Measurements from ENCODE around the gene ESRRB.

The ESRRB gene

DNA sequence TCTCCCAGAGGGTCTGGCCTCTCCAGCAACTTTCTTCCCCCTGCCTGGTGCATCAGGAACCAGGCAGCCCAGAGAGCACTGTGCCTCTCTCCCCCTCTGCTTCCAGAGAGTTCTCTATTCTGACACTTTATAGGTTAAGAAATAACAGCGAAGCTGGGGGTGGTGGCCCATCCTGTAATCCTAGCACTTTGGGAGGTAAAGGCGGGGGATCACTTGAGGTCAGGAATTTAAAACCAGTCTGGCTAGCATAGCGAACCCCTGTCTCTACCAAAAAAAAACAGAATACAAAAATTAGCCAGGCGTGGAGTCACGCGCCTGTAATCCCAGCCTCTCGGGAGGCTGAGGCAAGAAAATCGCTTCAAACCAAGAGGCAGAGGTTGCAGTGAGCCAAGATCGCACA, 58.3 kb downstream of the ESRRB start:
- Histone ChIP-seq H3K36me3 (no peaks in the 10 kb centered on the region), H3K4me3 (ENCODE audit: low read depth in 1 of 2, low read length in 1 of 2) (no peak overlapping the region), H3K9me3 (no peaks in the 10 kb centered on the region), H3K27ac (no peak overlapping the region), H3K4me1 (ENCODE audit: control insufficient read depth in 1 of 2, insufficient read depth in 1 of 2, low read depth in 1 of 2, low read length in 1 of 2) (no peaks in the 10 kb centered on the region), H3K27me3 (peaks cover 3% of the 10 kb centered on the region)
- TF ChIP-seq, protein P1, sequence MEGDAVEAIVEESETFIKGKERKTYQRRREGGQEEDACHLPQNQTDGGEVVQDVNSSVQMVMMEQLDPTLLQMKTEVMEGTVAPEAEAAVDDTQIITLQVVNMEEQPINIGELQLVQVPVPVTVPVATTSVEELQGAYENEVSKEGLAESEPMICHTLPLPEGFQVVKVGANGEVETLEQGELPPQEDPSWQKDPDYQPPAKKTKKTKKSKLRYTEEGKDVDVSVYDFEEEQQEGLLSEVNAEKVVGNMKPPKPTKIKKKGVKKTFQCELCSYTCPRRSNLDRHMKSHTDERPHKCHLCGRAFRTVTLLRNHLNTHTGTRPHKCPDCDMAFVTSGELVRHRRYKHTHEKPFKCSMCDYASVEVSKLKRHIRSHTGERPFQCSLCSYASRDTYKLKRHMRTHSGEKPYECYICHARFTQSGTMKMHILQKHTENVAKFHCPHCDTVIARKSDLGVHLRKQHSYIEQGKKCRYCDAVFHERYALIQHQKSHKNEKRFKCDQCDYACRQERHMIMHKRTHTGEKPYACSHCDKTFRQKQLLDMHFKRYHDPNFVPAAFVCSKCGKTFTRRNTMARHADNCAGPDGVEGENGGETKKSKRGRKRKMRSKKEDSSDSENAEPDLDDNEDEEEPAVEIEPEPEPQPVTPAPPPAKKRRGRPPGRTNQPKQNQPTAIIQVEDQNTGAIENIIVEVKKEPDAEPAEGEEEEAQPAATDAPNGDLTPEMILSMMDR (IDR thresholded peaks at IDR 0.05), result no peak

DNA sequence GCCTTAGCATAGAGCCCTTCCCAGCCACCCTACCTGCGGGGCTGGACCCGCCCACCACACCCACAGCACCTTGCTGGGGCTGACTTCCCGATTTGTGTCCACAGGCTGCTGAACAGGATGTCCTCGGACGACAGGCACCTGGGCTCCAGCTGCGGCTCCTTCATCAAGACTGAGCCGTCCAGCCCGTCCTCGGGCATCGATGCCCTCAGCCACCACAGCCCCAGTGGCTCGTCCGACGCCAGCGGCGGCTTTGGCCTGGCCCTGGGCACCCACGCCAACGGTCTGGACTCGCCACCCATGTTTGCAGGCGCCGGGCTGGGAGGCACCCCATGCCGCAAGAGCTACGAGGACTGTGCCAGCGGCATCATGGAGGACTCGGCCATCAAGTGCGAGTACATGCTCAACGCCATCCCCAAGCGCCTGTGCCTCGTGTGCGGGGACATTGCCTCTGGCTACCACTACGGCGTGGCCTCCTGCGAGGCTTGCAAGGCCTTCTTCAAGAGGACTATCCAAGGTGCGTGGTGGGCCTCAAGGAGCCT, 63.4 kb downstream of the ESRRB start:
- Histone ChIP-seq H3K4me3 (ENCODE audit: low read depth in 1 of 2, low read length in 1 of 2) (no peak overlapping the region), H3K27ac (no peak overlapping the region), H3K9me3 (no peaks in the 10 kb centered on the region), H3K4me1 (ENCODE audit: control insufficient read depth in 1 of 2, insufficient read depth in 1 of 2, low read depth in 1 of 2, low read length in 1 of 2) (no peaks in the 10 kb centered on the region), H3K36me3 (no peaks in the 10 kb centered on the region), H3K27me3 (no peaks in the 10 kb centered on the region)
- TF ChIP-seq, protein P1 (IDR thresholded peaks at IDR 0.05), result no peak

DNA sequence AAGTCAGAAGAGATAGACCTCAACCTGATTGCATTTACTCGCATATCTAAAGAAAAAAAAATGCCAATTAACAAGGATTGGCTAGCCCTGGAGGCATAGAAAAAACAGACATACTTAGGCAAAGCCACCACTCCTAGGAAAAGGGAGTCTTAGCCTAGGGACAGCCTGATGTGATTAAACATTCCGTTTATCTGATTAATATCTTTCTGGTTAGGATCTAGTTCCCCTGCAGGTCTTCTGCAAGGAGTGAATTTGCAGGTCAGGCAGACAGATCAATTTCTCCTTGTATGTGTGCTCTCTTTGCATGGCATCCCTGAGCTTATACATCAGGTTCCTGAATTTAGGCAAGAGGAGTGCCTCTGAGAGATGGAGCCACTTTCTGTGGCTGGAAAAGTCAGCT, 70.5 kb downstream of the ESRRB start:
- H3K9me3 ChIP-seq, result no peaks in the 10 kb centered on the region
- no peaks in the 10 kb centered on the region for H3K27me3 ChIP-seq
- TF ChIP-seq, protein P1 (IDR thresholded peaks at IDR 0.05), result no peak
- H3K27ac ChIP-seq, result no peak overlapping the region
- no peaks in the 10 kb centered on the region for H3K4me1 ChIP-seq (ENCODE audit: control insufficient read depth in 1 of 2, insufficient read depth in 1 of 2, low read depth in 1 of 2, low read length in 1 of 2)
- no peaks in the 10 kb centered on the region for H3K36me3 ChIP-seq
- H3K4me3 ChIP-seq (ENCODE audit: low read depth in 1 of 2, low read length in 1 of 2), result no peak overlapping the region

DNA sequence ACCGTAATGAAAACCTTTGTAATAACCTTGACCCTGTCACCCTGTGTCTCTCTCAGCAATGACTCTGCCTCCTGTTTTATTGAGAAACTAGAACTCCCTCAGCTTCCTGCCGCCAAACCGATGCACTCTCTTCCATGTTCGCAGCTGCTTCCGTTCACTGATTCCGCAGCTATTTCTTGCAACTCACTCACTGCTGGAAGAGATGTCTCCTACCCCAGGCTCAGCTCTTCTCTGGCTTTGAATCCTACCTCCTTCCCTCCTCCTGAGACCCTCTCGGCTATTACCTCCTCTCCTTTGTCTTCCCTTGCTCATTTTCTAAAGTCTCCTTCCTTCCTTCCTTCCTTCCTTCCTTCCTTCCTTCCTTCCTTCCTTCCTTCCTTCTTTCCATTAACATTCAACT, 71.0 kb downstream of the ESRRB start:
- Histone ChIP-seq H3K36me3 (no peaks in the 10 kb centered on the region), H3K9me3 (no peaks in the 10 kb centered on the region), H3K27ac (no peak overlapping the region), H3K27me3 (no peaks in the 10 kb centered on the region), H3K4me3 (ENCODE audit: low read depth in 1 of 2, low read length in 1 of 2) (no peak overlapping the region), H3K4me1 (ENCODE audit: control insufficient read depth in 1 of 2, insufficient read depth in 1 of 2, low read depth in 1 of 2, low read length in 1 of 2) (no peaks in the 10 kb centered on the region)
- TF ChIP-seq, protein P1 (IDR thresholded peaks at IDR 0.05), result no peak

DNA sequence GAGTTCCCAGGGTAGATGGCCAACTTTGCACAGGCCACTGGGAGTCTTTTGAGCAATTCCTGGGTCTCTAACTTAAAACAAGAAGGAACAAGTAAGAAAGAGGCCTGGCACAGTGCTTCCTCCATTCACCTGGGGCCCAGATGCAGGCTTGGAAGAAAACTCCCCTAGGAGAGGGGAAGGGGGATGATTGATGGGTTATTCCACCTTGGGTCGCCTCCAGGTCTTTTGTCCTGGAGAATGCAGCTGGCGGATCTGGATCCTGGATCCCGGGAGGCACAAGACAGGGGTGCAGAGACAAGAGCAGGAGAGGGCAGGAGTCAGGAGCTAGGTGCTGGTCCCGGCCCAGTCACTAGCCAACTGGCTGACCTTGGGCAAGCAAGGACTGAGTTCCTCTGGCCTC, 74.5 kb downstream of the ESRRB start:
- Histone ChIP-seq H3K4me3 (ENCODE audit: low read depth in 1 of 2, low read length in 1 of 2) (no peak overlapping the region), H3K4me1 (ENCODE audit: control insufficient read depth in 1 of 2, insufficient read depth in 1 of 2, low read depth in 1 of 2, low read length in 1 of 2) (no peaks in the 10 kb centered on the region), H3K36me3 (no peaks in the 10 kb centered on the region), H3K27ac (no peak overlapping the region), H3K27me3 (no peaks in the 10 kb centered on the region), H3K9me3 (no peaks in the 10 kb centered on the region)
- TF ChIP-seq, protein P1 (IDR thresholded peaks at IDR 0.05), result no peak

DNA sequence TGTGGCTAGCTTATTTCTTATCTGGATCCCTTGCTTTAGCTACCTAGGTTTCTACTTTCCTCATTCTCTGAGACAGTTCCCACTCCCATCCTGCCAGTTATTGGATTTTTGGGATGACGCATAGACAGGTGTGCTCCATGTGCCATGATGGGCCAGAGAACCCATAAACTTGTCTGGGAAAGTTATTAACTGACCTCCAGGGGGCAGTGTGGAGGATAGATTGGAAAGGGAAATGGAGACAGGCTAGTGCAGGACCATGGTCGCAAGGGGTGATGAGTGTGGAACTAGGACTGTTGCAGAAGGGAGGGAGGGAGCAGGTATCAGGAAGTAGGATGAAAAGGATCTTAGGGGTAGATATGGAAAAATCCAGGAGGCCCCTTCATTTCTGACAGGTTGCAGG, 80.3 kb downstream of the ESRRB start:
- Histone ChIP-seq H3K27me3 (no peaks in the 10 kb centered on the region), H3K4me3 (ENCODE audit: low read depth in 1 of 2, low read length in 1 of 2) (no peak overlapping the region), H3K27ac (no peak overlapping the region), H3K4me1 (ENCODE audit: control insufficient read depth in 1 of 2, insufficient read depth in 1 of 2, low read depth in 1 of 2, low read length in 1 of 2) (no peaks in the 10 kb centered on the region), H3K9me3 (no peaks in the 10 kb centered on the region), H3K36me3 (no peaks in the 10 kb centered on the region)
- TF ChIP-seq, protein P1 (IDR thresholded peaks at IDR 0.05), result no peak
